Memory B cell (primary cell): Measurements from ENCODE around the gene SF1.

Experiments used
- ATAC-seq: fragments of 150-1000 bp; cut with Tn5 transposase; 2 replicates; pipeline ENCODE4 v1.10.0; 2021; ENCODE audit warnings: low read depth, mild to moderate bottlenecking, moderate library complexity
- DNase-seq, 2 donors: peaks; one replicate each; pipeline ENCODE4 v3.0.0; 2022; ENCODE audit warnings: low spot score in 2 of 2
- H3K27ac Mint-ChIP-seq: one replicate; pipeline ENCODE4 v1.8.0; 2022; ENCODE audit warnings: mild to moderate bottlenecking, moderate library complexity, mixed read lengths
- H3K27me3 Mint-ChIP-seq: one replicate; pipeline ENCODE4 v1.8.0; 2022; ENCODE audit warnings: mixed read lengths
- H3K36me3 Mint-ChIP-seq: one replicate; pipeline ENCODE4 v1.8.0; 2022; ENCODE audit warnings: mild to moderate bottlenecking, mixed read lengths
- H3K4me1 Mint-ChIP-seq: one replicate; pipeline ENCODE4 v1.8.0; 2022; ENCODE audit warnings: mixed read lengths
- H3K4me3 Mint-ChIP-seq: one replicate; pipeline ENCODE4 v1.8.0; 2022; ENCODE audit warnings: mild to moderate bottlenecking, moderate library complexity, mixed read lengths
- H3K9me3 Mint-ChIP-seq: one replicate; pipeline ENCODE4 v1.8.0; 2022; ENCODE audit warnings: mixed read lengths

SF1 gene

GRCh38 chr11:64794526-64794925, 16.2 kb upstream of the SF1 start:
- H3K4me1 Mint-ChIP-seq = peaks cover 23% of the 10 kb centered on the region
- no peak overlapping the region for H3K4me3 Mint-ChIP-seq
- peaks cover 25% of the 10 kb centered on the region for H3K36me3 Mint-ChIP-seq
- H3K27me3 Mint-ChIP-seq = no peaks in the 10 kb centered on the region
- DNase-seq (no peak), ATAC-seq (no peak)
- H3K27ac Mint-ChIP-seq = peak overlapping the region; percentile 17
- H3K9me3 Mint-ChIP-seq = no peaks in the 10 kb centered on the region

DNA sequence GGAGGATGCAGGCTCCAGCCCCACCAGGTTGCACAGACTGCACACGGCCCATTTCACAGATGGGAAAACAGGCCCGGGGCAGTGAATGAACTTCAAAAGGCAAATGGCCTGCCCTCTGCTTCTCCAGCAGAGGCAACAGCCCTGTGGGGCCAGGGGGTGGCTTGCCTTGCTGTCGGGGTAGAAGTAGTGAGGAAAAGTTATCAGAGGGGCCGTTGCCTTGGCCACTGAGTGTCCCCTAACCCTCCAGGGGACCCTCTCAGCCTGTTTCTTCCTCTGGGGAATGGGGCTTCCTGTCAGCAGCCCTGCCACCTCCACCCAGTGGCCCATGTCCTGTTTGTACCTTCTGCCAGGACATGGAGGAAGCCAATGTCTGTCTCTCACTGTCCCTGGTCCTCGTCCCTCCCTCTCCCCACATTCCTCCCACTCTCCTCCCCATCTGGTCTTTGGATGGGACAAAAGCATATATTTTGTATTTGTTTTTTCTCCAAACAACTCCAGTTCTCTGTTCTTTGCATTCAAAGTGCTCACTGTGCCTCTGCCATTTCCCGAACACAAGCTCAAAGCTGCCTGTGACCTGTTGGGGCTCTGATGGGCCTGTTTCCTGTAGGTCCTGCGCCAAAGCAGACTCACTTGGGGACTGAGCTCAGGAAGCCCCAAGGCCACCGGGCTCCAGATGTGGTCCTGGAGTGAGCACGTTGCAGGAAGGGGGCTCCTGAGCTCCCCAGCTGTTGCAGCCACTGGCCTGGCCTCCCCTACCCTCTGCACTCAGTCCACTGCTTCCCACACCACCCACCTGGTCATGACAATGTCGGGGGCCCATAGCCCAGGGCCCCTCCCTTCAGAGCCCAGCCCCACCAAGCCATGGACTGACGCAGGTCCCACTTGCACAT, 15.2 kb upstream of the SF1 start:
- Mint-ChIP-seq H3K4me3 (no peak overlapping the region), H3K9me3 (no peaks in the 10 kb centered on the region), H3K27ac (peak overlapping the region; percentile 78), H3K27me3 (no peaks in the 10 kb centered on the region), H3K36me3 (peaks cover 18% of the 10 kb centered on the region), H3K4me1 (peaks cover 16% of the 10 kb centered on the region)
- no peak for ATAC-seq
- no peak for DNase-seq

DNA sequence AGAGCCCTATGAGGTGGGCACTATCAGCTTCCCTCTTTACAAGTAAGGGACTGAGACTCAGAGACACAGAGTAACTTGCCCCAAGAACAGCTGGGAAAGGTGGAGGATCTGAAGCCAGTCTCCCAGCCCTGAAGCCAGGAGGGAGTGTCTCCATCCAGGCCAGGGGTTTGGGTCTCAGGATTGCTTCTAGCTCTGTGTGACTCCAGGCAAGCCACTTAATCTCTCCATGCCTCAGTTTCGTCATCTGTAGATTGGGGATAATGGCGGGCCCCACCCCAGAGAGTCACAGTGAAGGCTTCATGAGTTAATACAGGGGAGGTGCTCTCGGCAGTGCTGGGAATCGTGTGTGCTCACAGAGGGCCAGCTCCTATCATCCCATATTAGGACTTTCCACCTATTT, 14.1 kb upstream of the SF1 start:
- no peaks in the 10 kb centered on the region for H3K9me3 Mint-ChIP-seq
- no peaks in the 10 kb centered on the region for H3K27me3 Mint-ChIP-seq
- ATAC-seq (no peak), DNase-seq (no peak)
- no peak overlapping the region for H3K27ac Mint-ChIP-seq
- H3K36me3 Mint-ChIP-seq = peaks cover 18% of the 10 kb centered on the region
- no peak overlapping the region for H3K4me3 Mint-ChIP-seq
- H3K4me1 Mint-ChIP-seq = peaks cover 19% of the 10 kb centered on the region

DNA sequence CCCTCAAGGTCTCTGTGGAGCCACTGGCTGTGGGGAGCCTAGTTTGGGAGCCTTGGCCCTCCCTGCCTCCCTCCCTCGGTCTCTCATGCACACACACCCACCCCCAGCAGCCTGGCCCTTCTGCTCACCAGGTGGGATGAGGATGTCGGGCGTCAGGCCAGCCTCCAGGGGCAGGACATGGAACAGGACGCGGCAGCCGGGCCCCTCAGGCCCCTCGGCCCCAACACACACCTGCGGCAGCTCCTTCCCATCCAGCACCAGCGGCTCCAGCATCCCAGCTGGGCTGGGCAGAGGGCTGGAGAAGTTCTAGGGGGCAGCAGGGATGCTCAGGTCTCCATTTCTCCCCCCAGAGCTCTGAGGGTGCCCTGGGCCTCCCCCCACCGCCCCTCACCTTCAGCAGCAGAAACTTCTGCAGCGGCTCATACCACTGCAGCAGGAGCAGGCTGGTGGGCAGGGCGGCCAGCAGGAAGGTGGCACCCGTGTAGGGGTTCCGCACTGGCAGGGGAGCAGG, 13.5 kb upstream of the SF1 start:
- no peak for ATAC-seq
- no peak for DNase-seq
- Mint-ChIP-seq H3K9me3 (no peaks in the 10 kb centered on the region), H3K36me3 (peaks cover 18% of the 10 kb centered on the region), H3K4me3 (no peak overlapping the region), H3K27me3 (no peaks in the 10 kb centered on the region), H3K27ac (no peak overlapping the region), H3K4me1 (peaks cover 19% of the 10 kb centered on the region)

DNA sequence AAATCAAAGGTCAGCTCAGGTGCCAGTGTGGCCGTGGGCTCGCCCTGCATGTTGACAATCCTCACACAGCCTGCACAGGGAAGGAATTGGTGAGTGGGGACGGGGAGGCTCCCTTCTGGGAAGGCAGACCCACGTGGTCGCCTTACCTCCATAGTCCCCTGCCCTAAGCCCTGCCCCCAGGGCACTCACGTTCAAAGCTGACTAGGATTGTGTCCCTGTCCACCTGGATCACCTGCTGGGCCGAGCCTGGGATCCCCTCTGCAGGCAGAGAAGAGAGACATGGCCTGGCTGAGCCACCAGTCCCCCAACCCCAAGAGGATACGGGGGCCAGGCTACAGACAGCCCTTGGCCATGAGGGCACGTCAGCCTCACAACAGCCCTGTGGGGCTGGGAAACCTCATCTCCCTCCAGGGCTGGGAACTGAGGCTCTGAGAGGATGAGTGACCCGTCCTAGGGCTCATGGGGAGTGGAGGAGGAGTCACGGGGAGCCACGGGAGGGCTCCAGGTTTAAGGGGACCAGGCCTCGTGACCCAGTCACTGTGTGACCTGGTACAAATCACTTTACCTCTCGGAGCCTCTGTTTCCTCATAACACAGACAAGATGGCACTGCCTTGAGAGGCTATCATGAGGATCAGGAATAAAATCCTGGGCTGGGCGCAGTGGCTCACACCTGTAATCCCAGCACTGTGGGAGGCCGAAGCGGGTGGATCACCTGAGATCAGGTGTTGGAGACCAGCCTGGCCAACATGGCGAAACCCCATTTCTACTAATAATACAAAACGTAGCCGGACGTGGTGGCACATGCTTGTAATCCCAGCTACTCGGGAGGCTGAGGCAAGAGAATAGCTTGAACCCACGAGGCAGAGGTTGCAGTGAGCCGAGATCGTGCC, 12.1 kb upstream of the SF1 start:
- Mint-ChIP-seq H3K36me3 (peaks cover 14% of the 10 kb centered on the region), H3K27me3 (no peaks in the 10 kb centered on the region), H3K4me1 (peaks cover 15% of the 10 kb centered on the region), H3K4me3 (no peak overlapping the region), H3K27ac (peak overlapping the region; percentile 62), H3K9me3 (no peaks in the 10 kb centered on the region)
- no peak for DNase-seq
- no peak for ATAC-seq

GRCh38 chr11:64789331-64790204, 11.2 kb upstream of the SF1 start:
- Mint-ChIP-seq H3K9me3 (no peaks in the 10 kb centered on the region), H3K4me1 (peaks cover 13% of the 10 kb centered on the region), H3K36me3 (peaks cover 10% of the 10 kb centered on the region), H3K4me3 (no peak overlapping the region), H3K27ac (peak overlapping the region; percentile 62), H3K27me3 (no peaks in the 10 kb centered on the region)
- DNase-seq = no peak
- ATAC-seq = no peak

DNA sequence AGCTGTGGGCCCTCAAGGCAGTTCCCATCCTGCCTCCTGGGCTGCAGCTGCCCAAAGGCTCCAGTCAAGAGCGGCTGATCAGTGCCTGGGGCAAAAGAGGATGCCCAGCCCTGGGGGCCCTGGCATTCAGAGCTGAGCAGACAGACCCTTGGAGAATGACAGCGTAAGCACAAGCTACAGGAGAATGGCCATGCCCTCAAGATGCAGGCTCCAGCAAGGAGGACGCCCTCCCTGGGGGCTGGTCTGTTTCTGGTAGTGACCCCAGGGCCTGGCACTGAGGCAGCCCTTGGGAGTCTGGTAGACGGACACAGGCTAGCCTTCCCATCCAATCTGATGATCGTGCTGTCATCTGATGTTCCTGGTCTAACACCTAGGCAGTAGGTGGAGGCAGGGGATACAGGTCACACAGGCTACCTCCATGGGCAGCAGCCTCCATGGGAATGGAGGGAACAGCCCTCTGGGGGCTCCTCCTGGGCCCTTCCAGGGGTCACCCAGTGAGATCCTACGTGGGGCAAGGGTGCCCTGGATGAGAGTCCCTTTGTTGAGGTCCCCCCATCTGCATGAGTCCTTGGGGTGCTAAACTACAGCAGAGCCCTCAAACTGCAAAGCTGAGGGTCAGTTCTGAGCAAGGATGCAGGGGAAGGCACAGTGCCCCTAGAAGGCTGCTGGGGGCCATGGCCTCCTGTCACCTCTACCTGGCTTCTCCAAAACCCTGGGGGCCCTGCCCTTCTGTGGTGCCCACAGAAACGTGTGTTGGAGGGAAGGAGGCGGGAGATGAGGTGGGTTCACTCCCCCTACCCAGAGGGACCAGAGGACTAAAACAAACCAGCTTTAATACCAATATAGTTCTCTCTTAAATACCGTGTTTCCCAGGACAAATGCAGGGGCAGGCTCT, 10.2 kb upstream of the SF1 start:
- no peak overlapping the region for H3K4me3 Mint-ChIP-seq
- no peaks in the 10 kb centered on the region for H3K27me3 Mint-ChIP-seq
- H3K36me3 Mint-ChIP-seq = peaks cover 7% of the 10 kb centered on the region
- H3K4me1 Mint-ChIP-seq = peaks cover 6% of the 10 kb centered on the region
- DNase-seq (no peak), ATAC-seq (no peak)
- H3K27ac Mint-ChIP-seq = no peak overlapping the region
- H3K9me3 Mint-ChIP-seq = no peaks in the 10 kb centered on the region

- H3K4me3 Mint-ChIP-seq = no peak overlapping the region
- peak; percentile 80 for ATAC-seq
- peak overlapping the region; percentile 70 for H3K27ac Mint-ChIP-seq
- peaks cover 8% of the 10 kb centered on the region for H3K4me1 Mint-ChIP-seq
- H3K27me3 Mint-ChIP-seq = no peaks in the 10 kb centered on the region
- no peaks in the 10 kb centered on the region for H3K9me3 Mint-ChIP-seq
- peak; percentile 62 to 71 for DNase-seq
- H3K36me3 Mint-ChIP-seq = peaks cover 6% of the 10 kb centered on the region
Measured at GRCh38 chr11:64787526-64788320, 9.4 kb upstream of the SF1 start.

DNA sequence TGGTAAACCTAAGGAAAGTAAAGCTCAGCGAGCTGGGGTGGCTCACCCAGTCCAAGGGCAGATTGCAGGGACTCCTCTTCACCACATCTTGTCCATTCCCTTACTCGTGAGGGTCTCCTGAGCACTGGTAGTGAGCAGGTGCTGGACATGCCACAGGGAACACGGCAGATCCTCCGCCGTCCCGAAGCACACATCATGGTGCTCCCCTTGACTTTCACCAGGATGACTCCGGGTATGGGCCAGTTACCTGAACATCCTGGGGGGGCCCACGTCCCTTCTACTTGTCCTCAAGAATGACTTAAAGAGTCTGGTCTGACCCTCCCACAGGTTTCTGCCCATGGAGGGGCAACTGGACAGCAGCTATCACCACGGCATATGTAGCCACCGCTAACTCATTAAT, 8.0 kb upstream of the SF1 start:
- Mint-ChIP-seq H3K9me3 (no peaks in the 10 kb centered on the region), H3K36me3 (peaks cover 6% of the 10 kb centered on the region), H3K4me3 (no peak overlapping the region), H3K27me3 (no peaks in the 10 kb centered on the region), H3K4me1 (peaks cover 14% of the 10 kb centered on the region), H3K27ac (peak overlapping the region; percentile 21)
- ATAC-seq = no peak
- no peak for DNase-seq

- Mint-ChIP-seq H3K27me3 (no peaks in the 10 kb centered on the region), H3K4me3 (no peak overlapping the region), H3K27ac (no peak overlapping the region), H3K4me1 (peaks cover 14% of the 10 kb centered on the region), H3K36me3 (peaks cover under 1% of the 10 kb centered on the region), H3K9me3 (no peaks in the 10 kb centered on the region)
- DNase-seq (no peak), ATAC-seq (no peak)
Measured at GRCh38 chr11:64784813-64785581, 6.7 kb upstream of the SF1 start.

DNA sequence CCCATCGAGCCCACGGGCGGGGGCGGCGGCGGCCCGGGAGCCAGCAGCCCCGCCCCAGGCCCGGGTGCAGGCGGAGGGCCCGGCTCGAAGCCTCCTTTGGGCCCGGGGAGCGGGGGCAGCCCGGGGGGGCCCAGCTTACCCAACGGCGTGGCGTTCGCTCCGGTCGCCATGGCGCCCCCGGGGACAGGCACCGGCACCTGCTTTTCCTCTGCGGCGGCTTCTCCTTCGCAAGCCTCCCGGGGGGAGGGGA, 194 bp downstream of the SF1 start:
- Mint-ChIP-seq H3K27me3 (no peaks in the 10 kb centered on the region), H3K36me3 (peaks cover 28% of the 10 kb centered on the region), H3K27ac (peak overlapping the region; percentile 100), H3K4me1 (peaks cover 37% of the 10 kb centered on the region), H3K9me3 (no peaks in the 10 kb centered on the region), H3K4me3 (peak overlapping the region; percentile 89)
- DNase-seq (no peak), ATAC-seq (peak; percentile 1)
